ENCODE results near the gene ANK3.

The ANK3 gene

GRCh38 chr10:60363187-60363586, 26.5 kb downstream of the ANK3 start:
- H3K27me3 ChIP-seq (ENCODE audit: insufficient read depth, low read depth, severe bottlenecking), result no peaks in the 10 kb centered on the region
- H3K27ac ChIP-seq, result no peak overlapping the region
- no peaks in the 10 kb centered on the region for H3K36me3 ChIP-seq
- H3K4me3 ChIP-seq (ENCODE audit: low read depth, low read length), result no peak overlapping the region
- H3K9me3 ChIP-seq (ENCODE audit: severe bottlenecking), result no peaks in the 10 kb centered on the region
- DNase-seq, result no peak
- no peak for TF ChIP-seq CTCF (IDR thresholded peaks at IDR 0.05; ENCODE audit: low read depth, low read length)

GRCh38 chr10:60362461-60362860, 27.2 kb downstream of the ANK3 start:
- no peak for DNase-seq
- no peak overlapping the region for H3K27ac ChIP-seq
- H3K27me3 ChIP-seq (ENCODE audit: insufficient read depth, low read depth, severe bottlenecking), result no peaks in the 10 kb centered on the region
- no peaks in the 10 kb centered on the region for H3K36me3 ChIP-seq
- no peaks in the 10 kb centered on the region for H3K9me3 ChIP-seq (ENCODE audit: severe bottlenecking)
- H3K4me3 ChIP-seq (ENCODE audit: low read depth, low read length), result no peak overlapping the region
- TF ChIP-seq CTCF (IDR thresholded peaks at IDR 0.05; ENCODE audit: low read depth, low read length), result no peak

- no peaks in the 10 kb centered on the region for H3K27me3 ChIP-seq (ENCODE audit: insufficient read depth, low read depth, severe bottlenecking)
- H3K27ac ChIP-seq, result no peak overlapping the region
- no peak for DNase-seq
- no peak for TF ChIP-seq CTCF (IDR thresholded peaks at IDR 0.05; ENCODE audit: low read depth, low read length)
- no peaks in the 10 kb centered on the region for H3K36me3 ChIP-seq
- no peaks in the 10 kb centered on the region for H3K9me3 ChIP-seq (ENCODE audit: severe bottlenecking)
- no peak overlapping the region for H3K4me3 ChIP-seq (ENCODE audit: low read depth, low read length)
These were observed 30.6 kb downstream of the ANK3 start for GRCh38 chr10:60359066-60359465.

- Histone ChIP-seq H3K9me3 (ENCODE audit: severe bottlenecking) (no peaks in the 10 kb centered on the region), H3K36me3 (no peaks in the 10 kb centered on the region)
These were observed 31.4 kb downstream of the ANK3 start for GRCh38 chr10:60358282-60358681.

GRCh38 chr10:60353519-60354258, 36.0 kb downstream of the ANK3 start:
- H3K36me3 ChIP-seq, result no peaks in the 10 kb centered on the region
- no peak for TF ChIP-seq CTCF (IDR thresholded peaks at IDR 0.05; ENCODE audit: low read depth, low read length)
- no peak overlapping the region for H3K27ac ChIP-seq
- DNase-seq, result no peak
- no peaks in the 10 kb centered on the region for H3K27me3 ChIP-seq (ENCODE audit: insufficient read depth, low read depth, severe bottlenecking)
- H3K4me3 ChIP-seq (ENCODE audit: low read depth, low read length), result no peak overlapping the region
- no peaks in the 10 kb centered on the region for H3K9me3 ChIP-seq (ENCODE audit: severe bottlenecking)

More at GRCh38 chr10:60358282-60358681, 31.4 kb downstream of the ANK3 start:
- H3K27ac ChIP-seq, result no peak overlapping the region
- TF ChIP-seq CTCF (IDR thresholded peaks at IDR 0.05; ENCODE audit: low read depth, low read length), result no peak
- H3K27me3 ChIP-seq (ENCODE audit: insufficient read depth, low read depth, severe bottlenecking), result no peaks in the 10 kb centered on the region
- H3K4me3 ChIP-seq (ENCODE audit: low read depth, low read length), result no peak overlapping the region
- no peak for DNase-seq

- Histone ChIP-seq H3K27me3 (ENCODE audit: insufficient read depth, low read depth, severe bottlenecking) (no peaks in the 10 kb centered on the region), H3K9me3 (ENCODE audit: severe bottlenecking) (no peaks in the 10 kb centered on the region), H3K4me3 (ENCODE audit: low read depth, low read length) (no peak overlapping the region), H3K27ac (no peak overlapping the region), H3K36me3 (no peaks in the 10 kb centered on the region)
- no peak for TF ChIP-seq CTCF (IDR thresholded peaks at IDR 0.05; ENCODE audit: low read depth, low read length)
- no peak for DNase-seq
These were observed 37.6 kb downstream of the ANK3 start for GRCh38 chr10:60352105-60352504.

Measured in WERI-Rb-1 (cell line).